ENCODE measurements around the gene ERG. TPM values are rescaled to one million over a fixed set of nuclear protein-coding genes. Genes with fewer than 3 reads are reported as not detected.

The ERG gene
- total RNA-seq, 4 donors from 2014 or later, result 3.7 to 13.3 (median 10.6) TPM

DNA sequence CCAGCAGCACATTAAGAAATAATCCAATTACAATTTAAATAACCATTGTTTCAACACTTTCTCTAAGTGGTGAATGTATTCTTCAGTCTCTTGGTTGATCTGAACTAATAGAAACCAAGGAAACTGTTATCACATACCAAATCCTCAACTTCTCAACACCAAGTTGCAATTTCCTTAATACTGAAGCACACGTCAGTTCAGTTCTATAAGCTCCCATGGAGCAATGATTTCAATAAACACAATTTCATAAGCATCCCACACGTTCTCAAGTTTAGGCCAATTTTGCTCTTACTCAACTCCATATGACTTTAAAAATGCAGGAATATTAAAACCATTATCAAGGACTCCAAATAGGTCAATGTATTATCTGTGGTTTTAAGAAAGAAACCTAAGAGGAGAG lies 5.8 kb upstream of the ERG start:
- no peaks in the 10 kb centered on the region for H3K9me3 ChIP-seq
- peaks cover 0 to 28% (median 0%) of the 10 kb centered on the region in 4 donors for H3K27me3 ChIP-seq
- TF ChIP-seq, protein P1, sequence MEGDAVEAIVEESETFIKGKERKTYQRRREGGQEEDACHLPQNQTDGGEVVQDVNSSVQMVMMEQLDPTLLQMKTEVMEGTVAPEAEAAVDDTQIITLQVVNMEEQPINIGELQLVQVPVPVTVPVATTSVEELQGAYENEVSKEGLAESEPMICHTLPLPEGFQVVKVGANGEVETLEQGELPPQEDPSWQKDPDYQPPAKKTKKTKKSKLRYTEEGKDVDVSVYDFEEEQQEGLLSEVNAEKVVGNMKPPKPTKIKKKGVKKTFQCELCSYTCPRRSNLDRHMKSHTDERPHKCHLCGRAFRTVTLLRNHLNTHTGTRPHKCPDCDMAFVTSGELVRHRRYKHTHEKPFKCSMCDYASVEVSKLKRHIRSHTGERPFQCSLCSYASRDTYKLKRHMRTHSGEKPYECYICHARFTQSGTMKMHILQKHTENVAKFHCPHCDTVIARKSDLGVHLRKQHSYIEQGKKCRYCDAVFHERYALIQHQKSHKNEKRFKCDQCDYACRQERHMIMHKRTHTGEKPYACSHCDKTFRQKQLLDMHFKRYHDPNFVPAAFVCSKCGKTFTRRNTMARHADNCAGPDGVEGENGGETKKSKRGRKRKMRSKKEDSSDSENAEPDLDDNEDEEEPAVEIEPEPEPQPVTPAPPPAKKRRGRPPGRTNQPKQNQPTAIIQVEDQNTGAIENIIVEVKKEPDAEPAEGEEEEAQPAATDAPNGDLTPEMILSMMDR (IDR thresholded peaks at IDR 0.05), result no peak
- TF ChIP-seq EP300 (IDR thresholded peaks at IDR 0.05) (no peak), POLR2AphosphoS5 (IDR thresholded peaks at IDR 0.05) (no peak)
- H3K4me3 ChIP-seq, result peak overlapping the region; percentile 0 to 45 (median 30)
- WGBS, result 62% methylated on average over 2 of the region's 2 CpGs
- no peak for DNase-seq (ENCODE audit: extremely low spot score)
- intact Hi-C loops (cut with DNase I), result no loop called here
- no peaks in the 10 kb centered on the region for H3K36me3 ChIP-seq
- H3K27ac ChIP-seq (replicated peaks in 1 of 4), result peak overlapping the region; percentile 42 to 52 (median 46)
- peaks cover 0 to 3% (median 0%) of the 10 kb centered on the region in 4 donors for H3K4me1 ChIP-seq

DNA sequence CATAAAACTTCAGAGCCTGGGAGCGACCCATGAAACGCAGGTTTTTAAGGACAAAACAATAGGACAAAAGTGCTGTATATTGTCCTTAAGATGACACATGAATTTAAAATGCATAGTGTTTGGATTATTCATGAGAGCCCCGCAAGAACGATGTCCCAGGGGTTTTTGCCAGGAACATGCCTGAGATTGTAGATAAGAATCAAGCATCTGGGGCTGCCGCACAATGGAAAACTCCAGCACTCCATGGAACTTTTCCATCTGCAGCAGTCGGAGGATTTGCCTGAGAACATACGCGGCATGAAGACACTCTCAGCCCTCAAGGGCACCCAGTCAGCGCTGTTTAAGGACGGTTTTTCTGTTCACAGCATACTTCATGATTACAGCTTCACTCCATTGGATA lies 5.3 kb upstream of the ERG start:
- Histone ChIP-seq H3K27me3 (peaks cover 0 to 23% (median 0%) of the 10 kb centered on the region in 4 donors), H3K36me3 (no peaks in the 10 kb centered on the region), H3K9me3 (no peaks in the 10 kb centered on the region), H3K4me3 (peak overlapping the region; percentile 0 to 45 (median 30)), H3K4me1 (peaks cover 0 to 3% (median 0%) of the 10 kb centered on the region in 4 donors), H3K27ac (replicated peaks in 1 of 4) (peak overlapping the region; percentile 46 to 52 (median 48))
- intact Hi-C loops (cut with DNase I), result no loop called here
- TF ChIP-seq POLR2A (IDR thresholded peaks at IDR 0.05; ENCODE audit: low read depth) (no peak), POLR2AphosphoS5 (IDR thresholded peaks at IDR 0.05) (peak; percentile 47 to 71)
- 61% methylated on average over 10 of the region's 10 CpGs for WGBS
- peak; percentile 26 for DNase-seq (ENCODE audit: extremely low spot score)

DNA sequence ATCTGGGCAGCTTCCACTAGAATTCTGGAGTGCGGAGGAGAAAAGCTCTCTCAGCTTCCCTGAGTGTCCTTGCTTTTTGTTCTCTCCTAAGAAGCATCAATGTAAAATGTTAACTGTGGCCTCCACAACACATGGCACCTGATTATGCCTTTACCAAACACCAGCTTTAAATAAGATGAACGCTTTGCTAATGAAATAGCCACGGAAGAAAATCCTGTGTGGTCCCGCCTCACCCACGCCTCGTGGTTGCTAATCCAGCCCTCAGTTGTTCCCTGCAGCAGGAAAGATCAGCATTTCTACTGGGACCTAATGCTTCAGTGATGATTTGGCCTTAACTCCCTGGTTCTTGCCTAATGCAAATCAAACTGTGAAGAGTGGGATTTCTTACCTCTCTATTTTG lies 1.8 kb upstream of the ERG start:
- no peak for TF ChIP-seq EP300 (IDR thresholded peaks at IDR 0.05)
- TF ChIP-seq, protein P1 (IDR thresholded peaks at IDR 0.05), result no peak
- no peak for TF ChIP-seq POLR2AphosphoS5 (IDR thresholded peaks at IDR 0.05)
- no peak for TF ChIP-seq POLR2A (IDR thresholded peaks at IDR 0.05; ENCODE audit: low read depth)
- peak; percentile 66 for DNase-seq (ENCODE audit: extremely low spot score)
- H3K4me1 ChIP-seq, result no peaks in the 10 kb centered on the region
- peak overlapping the region; percentile 49 to 60 (median 54) for H3K27ac ChIP-seq (replicated peaks in 1 of 4)
- no peak overlapping the region for H3K4me3 ChIP-seq
- intact Hi-C loops (cut with DNase I), result no loop called here
- no peaks in the 10 kb centered on the region for H3K9me3 ChIP-seq
- 77% methylated on average over 6 of the region's 6 CpGs for WGBS
- peaks cover 0 to 10% (median 0%) of the 10 kb centered on the region in 4 donors for H3K27me3 ChIP-seq
- no peaks in the 10 kb centered on the region for H3K36me3 ChIP-seq

DNA sequence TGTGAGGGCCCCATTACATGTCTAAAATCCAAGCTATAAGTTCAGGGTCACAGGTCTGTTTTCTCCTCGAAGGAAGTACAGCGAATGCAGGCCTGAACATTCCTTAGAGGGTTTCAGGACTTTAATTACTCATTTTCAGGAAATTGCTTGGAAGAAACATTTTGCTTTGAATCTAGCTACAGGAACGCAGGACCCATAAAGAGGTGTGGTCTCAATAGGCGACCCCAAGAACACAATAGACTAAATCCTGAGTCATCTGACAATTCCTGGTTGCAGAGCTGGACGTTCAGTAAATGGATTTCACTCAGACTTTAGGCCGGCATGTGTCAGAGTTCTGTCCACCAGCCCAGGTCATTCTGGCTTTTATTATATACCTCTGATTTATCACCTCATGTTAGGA lies 1.0 kb upstream of the ERG start:
- Histone ChIP-seq H3K36me3 (no peaks in the 10 kb centered on the region), H3K4me1 (no peaks in the 10 kb centered on the region), H3K4me3 (no peak overlapping the region), H3K27ac (replicated peaks in 1 of 4) (peak overlapping the region; percentile 55 to 66 (median 58)), H3K27me3 (peaks cover 0 to 10% (median 0%) of the 10 kb centered on the region in 4 donors), H3K9me3 (no peaks in the 10 kb centered on the region)
- intact Hi-C loops (cut with DNase I), result no loop called here
- 66% methylated on average over 6 of the region's 6 CpGs for WGBS
- peak; percentile 50 for DNase-seq (ENCODE audit: extremely low spot score)
- TF ChIP-seq POLR2AphosphoS5 (IDR thresholded peaks at IDR 0.05) (peak; percentile 16 to 71), EP300 (IDR thresholded peaks at IDR 0.05) (peak; percentile 2), POLR2A (IDR thresholded peaks at IDR 0.05; ENCODE audit: low read depth) (no peak)
- TF ChIP-seq, protein P1 (IDR thresholded peaks at IDR 0.05), result no peak

DNA sequence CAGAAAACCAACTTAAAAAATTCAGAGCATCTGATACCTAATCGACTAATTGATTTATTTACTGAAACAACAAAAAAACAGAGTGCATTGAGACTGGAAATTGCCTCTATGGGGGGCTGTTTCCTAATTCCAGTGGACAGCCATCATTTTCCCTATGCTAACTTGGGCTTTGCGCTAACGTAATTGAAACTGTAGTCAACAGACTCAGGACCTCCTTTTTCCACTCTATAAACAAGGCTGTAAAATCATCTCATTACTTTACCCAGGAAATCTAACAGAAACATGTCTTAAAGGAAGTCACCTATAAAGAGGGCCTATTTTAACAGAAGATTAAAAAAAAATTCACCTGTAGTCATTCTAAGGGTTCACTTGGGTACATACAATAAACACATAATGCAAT lies 2.1 kb downstream of the ERG start:
- Histone ChIP-seq H3K4me1 (no peaks in the 10 kb centered on the region), H3K27me3 (peaks cover 0 to 5% (median 0%) of the 10 kb centered on the region in 4 donors), H3K36me3 (no peaks in the 10 kb centered on the region), H3K27ac (replicated peaks in 1 of 4) (peak overlapping the region; percentile 31 to 72 (median 46)), H3K4me3 (peak overlapping the region; percentile 35 to 52 (median 40)), H3K9me3 (no peaks in the 10 kb centered on the region)
- intact Hi-C loops (cut with DNase I), result no loop called here
- WGBS, result 72% methylated on average over 3 of the region's 3 CpGs
- peak; percentile 53 for DNase-seq (ENCODE audit: extremely low spot score)
- TF ChIP-seq POLR2AphosphoS5 (IDR thresholded peaks at IDR 0.05), result no peak
- TF ChIP-seq EP300 (IDR thresholded peaks at IDR 0.05), result no peak
- TF ChIP-seq, protein P1 (IDR thresholded peaks at IDR 0.05), result no peak
- TF ChIP-seq POLR2A (IDR thresholded peaks at IDR 0.05; ENCODE audit: low read depth), result no peak

Measured in esophagus muscularis mucosa (tissue), 4 donors.